Fibroblast of upper back skin (primary cell): ENCODE data around the gene BTNL9.
"Not testable (repeated sequence)": the region's sequence is repeated elsewhere in the genome, so short reads cannot be mapped to it uniquely, and the experiment has no call there.

Experiments
- DNase-seq: peaks from one replicate; pipeline ENCODE4 v3.0.0-alpha.2; 2013

The BTNL9 gene

DNA sequence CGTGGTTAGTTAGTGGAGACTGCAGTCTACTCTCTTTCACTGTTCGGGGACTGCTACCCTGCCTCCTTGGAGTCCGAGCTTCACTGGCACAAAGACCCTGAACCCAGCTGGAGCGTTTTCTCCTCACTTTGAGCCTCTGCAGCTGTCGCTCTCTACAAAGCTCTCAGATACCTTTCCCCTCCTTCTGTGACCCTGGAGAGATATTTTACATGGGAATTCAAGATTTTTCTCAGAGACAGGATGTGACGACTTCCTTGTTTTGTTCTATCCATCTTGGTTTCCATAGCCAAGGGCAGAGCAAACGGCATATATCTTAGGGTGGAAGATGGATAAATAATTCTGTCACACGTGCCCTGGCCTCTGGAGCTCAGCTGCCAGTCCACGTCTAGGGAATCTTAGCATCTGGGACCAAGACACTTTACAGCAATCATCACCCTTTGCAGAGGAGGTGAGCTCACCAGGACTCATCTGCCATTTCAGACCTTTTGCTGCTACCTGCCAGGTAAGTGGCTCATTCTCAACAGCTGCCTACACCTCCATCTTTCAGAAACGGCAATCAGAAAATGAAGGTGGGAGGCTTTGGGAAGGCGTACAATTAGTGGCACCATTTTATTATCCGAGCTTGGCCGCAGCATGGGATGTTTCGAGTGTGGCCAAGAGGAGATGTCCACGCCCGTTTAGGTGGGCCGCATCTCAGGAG, at the start of gene BTNL9:
Gene BTNL9 (plus strand): TSS at position 336 of the 700 bp plus-strand sequence. CDS start 5,224 bp downstream, outside the sequence.
- no peak for DNase-seq

- no peak for DNase-seq
Observed at GRCh38 chr5:180990882-180991242, 49.2 kb upstream of the BTNL9 start.

GRCh38 chr5:181001947-181002346, 38.1 kb upstream of the BTNL9 start:
- no peak for DNase-seq

- DNase-seq, result no peak
Observed at GRCh38 chr5:181005791-181006190, 34.3 kb upstream of the BTNL9 start.

- no peak for DNase-seq
Observed at GRCh38 chr5:181008136-181008535, 31.9 kb upstream of the BTNL9 start.

GRCh38 chr5:181010018-181010417, 30.0 kb upstream of the BTNL9 start:
- not testable (repeated sequence) for DNase-seq

DNA sequence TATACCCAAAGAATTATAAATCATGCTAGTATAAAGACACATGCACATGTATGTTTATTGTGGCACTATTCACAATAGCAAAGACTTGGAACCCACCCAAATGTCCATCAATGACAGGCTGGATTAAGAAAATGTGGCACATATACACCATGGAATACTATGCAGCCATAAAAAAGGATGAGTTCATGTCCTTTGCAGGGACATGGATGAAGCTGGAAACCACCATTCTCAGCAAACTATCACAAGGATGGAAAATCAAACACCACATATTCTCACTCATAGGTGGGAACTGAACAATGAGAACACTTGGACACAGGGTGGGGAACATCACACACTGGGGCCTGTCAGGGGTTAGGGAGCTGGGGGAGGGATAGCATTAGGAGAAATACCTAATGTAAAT, 25.4 kb upstream of the BTNL9 start:
- not testable (repeated sequence) for DNase-seq

DNA sequence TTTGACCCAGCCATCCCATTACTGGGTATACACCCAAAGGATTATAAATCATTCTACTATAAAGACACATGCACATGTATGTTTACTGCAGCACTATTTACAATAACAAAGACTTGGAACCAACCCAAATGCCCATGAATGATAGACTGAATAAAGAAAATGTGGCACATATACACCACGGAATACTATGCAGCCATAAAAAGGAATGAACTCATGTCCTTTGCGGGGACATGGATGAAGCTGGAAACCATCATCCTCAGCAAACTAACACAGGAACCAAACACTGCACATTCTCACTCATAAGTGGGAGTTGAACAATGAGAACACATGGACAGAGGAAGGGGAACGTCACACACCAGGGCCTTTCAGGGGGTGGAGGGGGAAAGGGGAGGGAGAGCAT, 22.6 kb upstream of the BTNL9 start:
- DNase-seq, result not testable (repeated sequence)

DNA sequence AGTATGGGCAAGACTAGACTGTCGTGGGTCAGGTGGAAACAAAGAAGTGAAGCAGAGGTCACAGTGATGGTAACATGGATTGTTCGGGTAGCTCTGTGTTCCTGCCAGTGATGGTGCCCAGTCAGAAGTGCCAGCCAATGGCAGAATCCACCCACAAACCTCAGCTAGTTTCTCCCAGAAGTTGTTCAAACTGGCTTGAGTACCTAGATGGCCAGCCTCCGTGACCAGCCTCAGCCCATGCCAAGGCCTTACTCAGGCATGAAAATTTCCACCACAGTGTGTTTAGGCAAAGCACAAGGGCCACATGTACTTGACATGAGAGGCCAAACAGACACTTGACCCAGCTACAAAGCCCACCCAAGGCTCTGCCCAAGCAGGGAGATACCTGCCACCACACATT, 19.4 kb upstream of the BTNL9 start:
- DNase-seq, result no peak

- no peak for DNase-seq
Observed at GRCh38 chr5:181024245-181025064, 15.6 kb upstream of the BTNL9 start.

GRCh38 chr5:181027452-181028031, 12.5 kb upstream of the BTNL9 start:
- no peak for DNase-seq

DNA sequence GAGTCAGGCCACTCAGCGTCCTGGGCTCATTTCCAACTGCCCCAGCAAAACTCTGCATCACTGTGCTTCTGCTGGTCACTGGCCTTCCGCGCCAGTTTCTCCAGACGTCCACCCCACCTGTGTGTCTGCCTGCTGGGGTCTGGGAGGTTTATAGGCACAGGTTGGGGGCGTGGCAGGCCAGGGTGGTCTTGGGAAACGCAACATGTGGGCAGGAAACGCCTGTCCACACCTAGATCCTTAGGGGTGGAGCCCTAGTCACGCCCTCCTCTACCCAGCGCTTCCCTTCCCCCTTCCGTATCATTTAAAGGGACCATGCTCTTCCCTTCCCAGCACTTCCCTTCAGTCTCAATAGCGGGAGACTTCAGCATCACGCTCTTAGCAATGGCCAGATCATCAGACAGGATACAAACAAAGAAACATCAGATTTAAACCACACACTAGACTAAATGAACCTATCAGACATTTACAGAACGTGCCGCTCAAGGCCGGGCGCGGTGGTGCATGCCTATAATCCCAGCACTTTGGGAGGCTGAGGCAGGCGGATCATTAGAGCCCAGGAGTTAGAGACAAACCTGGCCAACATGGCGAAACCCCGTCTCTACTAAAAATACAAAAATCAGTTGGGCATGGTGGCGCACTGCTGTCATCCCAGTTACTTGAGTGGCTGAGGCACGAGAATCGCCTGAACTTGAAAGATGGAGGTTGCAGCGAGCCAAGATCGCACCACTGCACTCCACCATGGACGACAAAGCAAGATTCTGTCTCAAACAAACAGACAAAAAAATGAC, 11.8 kb upstream of the BTNL9 start:
- no peak for DNase-seq

GRCh38 chr5:181031716-181032115, 8.3 kb upstream of the BTNL9 start:
- no peak for DNase-seq

GRCh38 chr5:181035991-181036815, 3.9 kb upstream of the BTNL9 start:
- no peak for DNase-seq

DNA sequence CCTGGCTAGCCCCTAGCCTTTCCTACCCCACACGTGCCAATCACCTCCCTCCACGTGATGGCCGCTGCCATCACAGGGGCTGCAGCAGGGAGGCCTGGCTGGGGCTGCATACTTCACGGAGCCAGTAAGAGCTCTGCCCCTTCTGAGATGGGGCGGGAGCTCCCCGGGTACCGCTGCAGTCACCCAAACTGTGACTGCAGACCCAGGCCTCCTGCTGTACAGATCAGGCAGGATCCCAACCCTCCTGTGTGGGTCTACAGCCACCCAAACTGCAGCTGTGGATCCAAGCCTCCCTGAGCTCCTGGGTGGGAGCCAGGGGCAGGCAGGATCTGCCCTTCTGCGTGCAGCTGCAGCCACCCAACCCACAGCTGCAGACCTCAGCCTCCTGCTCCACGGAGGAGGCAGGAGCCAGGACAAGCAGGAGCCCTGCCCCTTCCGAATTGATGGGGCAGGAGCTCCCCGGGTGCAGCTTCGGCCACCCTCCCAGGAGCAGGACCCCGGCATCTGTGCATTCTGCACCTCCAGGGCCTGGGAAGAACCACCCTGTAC, 3.2 kb upstream of the BTNL9 start:
- no peak for DNase-seq

- DNase-seq, result no peak
Observed at GRCh38 chr5:181037365-181037861, 2.7 kb upstream of the BTNL9 start.

- no peak for DNase-seq
Observed at GRCh38 chr5:181039471-181039870, 595 bp upstream of the BTNL9 start.

GRCh38 chr5:181040631-181040945, 522 bp downstream of the BTNL9 start:
- DNase-seq, result no peak

GRCh38 chr5:181041043-181041442, 977 bp downstream of the BTNL9 start:
- DNase-seq, result no peak

DNA sequence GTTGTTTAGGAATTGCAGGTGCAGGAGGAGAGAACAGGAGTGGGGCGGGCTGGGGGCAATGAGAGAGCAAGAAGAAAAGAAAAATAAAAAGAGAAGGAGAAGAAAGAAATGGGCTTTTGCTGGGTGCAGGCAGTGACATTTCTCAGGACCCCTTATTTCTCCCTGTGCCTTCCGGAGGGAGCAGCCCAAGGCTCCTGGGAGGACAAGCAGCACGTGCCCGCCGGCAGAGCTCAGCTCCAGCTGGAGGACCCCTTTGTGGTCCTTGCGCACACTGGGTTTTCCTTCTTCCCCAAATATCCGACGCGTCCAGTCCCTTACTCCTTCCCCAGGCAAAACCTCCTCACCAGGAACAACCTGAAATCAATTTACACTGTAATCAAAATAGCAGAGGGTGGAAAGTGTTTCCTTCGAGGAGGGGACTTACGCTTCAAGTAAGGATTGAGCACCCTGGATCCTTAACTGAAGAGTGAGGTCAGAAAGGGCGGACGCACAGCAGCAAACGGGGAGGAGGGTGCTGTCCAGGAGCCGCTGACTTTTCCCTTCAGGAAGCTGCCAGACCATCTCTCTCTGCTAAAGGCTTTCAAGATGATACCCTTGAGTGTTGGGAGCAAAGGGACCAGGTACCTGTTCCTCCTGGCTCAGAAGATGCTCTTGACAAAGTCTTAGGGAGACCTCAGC, 2.1 kb downstream of the BTNL9 start:
- no peak for DNase-seq

- no peak for DNase-seq
Observed at GRCh38 chr5:181042722-181043121, 2.7 kb downstream of the BTNL9 start.
